Smooth muscle cell (in vitro differentiated cells): Measurements from ENCODE around the gene PRKAR1B. TPM values are rescaled to one million over a fixed set of nuclear protein-coding genes. Genes with fewer than 3 reads are reported as not detected.
A peak's percentile ranks its signal among the peaks of the same experiment; 100 is the strongest.

Experiments
- DNase-seq: peaks from one replicate; lab custom pipeline; 2025; ENCODE audit not compliant: unreplicated experiment; lab: John Stamatoyannopoulos, UW
- H2AFZ ChIP-seq: fragments of 200-600 bp; sonication (generic); 2 replicates; pipeline ENCODE4 v1.6.0; 2016; ENCODE audit warnings: antibody characterized with exemption, low read depth, mild to moderate bottlenecking
- H3F3A ChIP-seq: fragments of 200-600 bp; sonication (generic); 2 replicates; pipeline ENCODE4 v1.6.0; 2017; ENCODE audit warnings: antibody characterized with exemption, low read depth
- H3K27ac ChIP-seq: fragments of 200-600 bp; sonication (generic); 2 replicates; pipeline ENCODE4 v1.5.1; 2016; ENCODE audit warnings: low read depth, mild to moderate bottlenecking
- H3K27me3 ChIP-seq: fragments of 200-600 bp; sonication (generic); 2 replicates; pipeline ENCODE4 v1.6.1; 2016; ENCODE audit warnings: low read depth, mild to moderate bottlenecking
- H3K36me3 ChIP-seq: fragments of 200-600 bp; sonication (generic); 2 replicates; pipeline ENCODE4 v1.5.1; 2016; ENCODE audit warnings: low read depth
- H3K4me1 ChIP-seq: fragments of 200-600 bp; sonication (generic); 2 replicates; pipeline ENCODE4 v1.5.1; 2016; ENCODE audit warnings: low read depth
- H3K4me2 ChIP-seq: fragments of 200-600 bp; sonication (generic); 2 replicates; pipeline ENCODE4 v1.6.0; 2016; ENCODE audit warnings: mild to moderate bottlenecking
- H3K4me3 ChIP-seq: fragments of 200-600 bp; sonication (generic); 2 replicates; pipeline ENCODE4 v1.5.1; 2016; ENCODE audit warnings: mild to moderate bottlenecking
- H3K79me2 ChIP-seq: fragments of 200-600 bp; sonication (generic); 2 replicates; pipeline ENCODE4 v1.6.0; 2016; ENCODE audit warnings: low read depth, mild to moderate bottlenecking
- H3K9ac ChIP-seq: fragments of 200-600 bp; sonication (generic); 2 replicates; pipeline ENCODE4 v1.6.0; 2016; ENCODE audit warnings: low read depth
- H3K9me3 ChIP-seq: fragments of 200-600 bp; sonication (generic); replicated peaks from 2 replicates; pipeline ENCODE4 v1.5.1; 2016; ENCODE audit warnings: low read depth
- H4K20me1 ChIP-seq: fragments of 200-600 bp; sonication (generic); 2 replicates; pipeline ENCODE4 v1.6.0; 2016; ENCODE audit warnings: low read depth
- CTCF ChIP-seq: fragments of 200-600 bp; sonication (generic); IDR thresholded peaks from 2 replicates; pipeline ENCODE4 v1.5.1; 2017; ENCODE audit warnings: borderline replicate concordance, mild to moderate bottlenecking, antibody characterized with exemption; ENCODE audit not compliant: insufficient read depth, poor library complexity, severe bottlenecking
- WGBS: methylation state at CpG from one replicate; pipeline ENCODE4 v1.1.7; 2016; ENCODE audit warnings: low lambda C conversion rate; 5-methylcytosine and 5-hydroxymethylcytosine counted together
- polyA plus RNA-seq: library from polyadenylated mRNA; unstranded; fragments of >200 nt; fragmentation: Nextera tagmentation; extraction: Ambion mirVana; gene quantifications from 2 replicates; pipeline ENCODE4 v1.2.1, GENCODE V29; 2016
- total RNA-seq: library from RNA; depleted of rRNA; stranded (reverse); fragments of >200 nt; gene quantifications from 2 replicates; pipeline ENCODE4 v1.2.3, GENCODE V29; 2014

Gene PRKAR1B
- total and polyA plus RNA-seq, 2 experiments from 2014 or later: 5.3 to 10.1 TPM

- no peak overlapping the region for H2AFZ ChIP-seq
- peaks cover 12% of the 10 kb centered on the region for H3F3A ChIP-seq
- no peak overlapping the region for H3K9ac ChIP-seq
- H3K27ac ChIP-seq: no peak overlapping the region
- peaks cover 26% of the 10 kb centered on the region for H3K79me2 ChIP-seq
- no peak for DNase-seq
- peaks cover 14% of the 10 kb centered on the region for H3K4me1 ChIP-seq
- H3K9me3 ChIP-seq: peaks cover 6% of the 10 kb centered on the region
- H3K4me3 ChIP-seq: no peak overlapping the region
- peaks cover 4% of the 10 kb centered on the region for H3K36me3 ChIP-seq
- H3K27me3 ChIP-seq: no peaks in the 10 kb centered on the region
- peaks cover 15% of the 10 kb centered on the region for H4K20me1 ChIP-seq
- no peak overlapping the region for H3K4me2 ChIP-seq
- WGBS: 97% methylated on average over 29 of the region's 29 CpGs
- no peak for TF ChIP-seq CTCF
Measured at GRCh38 chr7:729140-730000, 2.3 kb upstream of the PRKAR1B start.

- DNase-seq: no peak
- WGBS: 91% methylated on average over 9 of the region's 9 CpGs
- peaks cover 18% of the 10 kb centered on the region for H3K79me2 ChIP-seq
- H3K9me3 ChIP-seq: no peaks in the 10 kb centered on the region
- no peak overlapping the region for H3K27ac ChIP-seq
- no peak overlapping the region for H3K4me2 ChIP-seq
- no peaks in the 10 kb centered on the region for H3K36me3 ChIP-seq
- H3K27me3 ChIP-seq: no peaks in the 10 kb centered on the region
- no peak overlapping the region for H3K9ac ChIP-seq
- no peak overlapping the region for H3K4me3 ChIP-seq
- no peak overlapping the region for H2AFZ ChIP-seq
- TF ChIP-seq CTCF: no peak
- peaks cover 14% of the 10 kb centered on the region for H3K4me1 ChIP-seq
- peaks cover 13% of the 10 kb centered on the region for H3F3A ChIP-seq
- H4K20me1 ChIP-seq: peaks cover 15% of the 10 kb centered on the region
Measured at GRCh38 chr7:728602-729001, 1.5 kb upstream of the PRKAR1B start.

- Histone ChIP-seq H3K27ac (no peak overlapping the region), H3K9ac (no peak overlapping the region), H2AFZ (no peak overlapping the region), H3K4me3 (peak overlapping the region; percentile 84), H3K4me1 (peaks cover 14% of the 10 kb centered on the region), H3K9me3 (no peaks in the 10 kb centered on the region), H3K27me3 (no peaks in the 10 kb centered on the region), H3K79me2 (peaks cover 12% of the 10 kb centered on the region), H3K4me2 (peak overlapping the region; percentile 90), H4K20me1 (peaks cover 15% of the 10 kb centered on the region), H3F3A (peaks cover 13% of the 10 kb centered on the region), H3K36me3 (no peaks in the 10 kb centered on the region)
- no peak for TF ChIP-seq CTCF
- 24% methylated on average over 20 of the region's 21 CpGs for WGBS
- no peak for DNase-seq
Measured at GRCh38 chr7:727806-728460, 852 bp upstream of the PRKAR1B start.
